ENCODE measurements around the gene ZMYND11.
"Not testable (repeated sequence)": the region's sequence is repeated elsewhere in the genome, so short reads cannot be mapped to it uniquely, and the experiment has no call there.

The ZMYND11 gene

GRCh38 chr10:246431-246830 is 111.2 kb downstream of the ZMYND11 start:
- TF ChIP-seq CTCF (conservative IDR thresholded peaks at IDR 0.05) = no peak
- H3K27ac ChIP-seq = no peak overlapping the region

GRCh38 chr10:247480-247879 is 112.2 kb downstream of the ZMYND11 start:
- no peak for TF ChIP-seq CTCF (conservative IDR thresholded peaks at IDR 0.05)

GRCh38 chr10:248307-248706 is 113.1 kb downstream of the ZMYND11 start:
- no peak overlapping the region for H3K27ac ChIP-seq
- no peak for TF ChIP-seq CTCF (conservative IDR thresholded peaks at IDR 0.05)

More at GRCh38 chr10:247480-247879, 112.2 kb downstream of the ZMYND11 start:
- H3K27ac ChIP-seq = no peak overlapping the region

- no peak overlapping the region for H3K27ac ChIP-seq
- no peak for TF ChIP-seq CTCF (conservative IDR thresholded peaks at IDR 0.05)
Observed at GRCh38 chr10:251982-252582, 116.8 kb downstream of the ZMYND11 start.

GRCh38 chr10:260819-261429 is 125.7 kb downstream of the ZMYND11 start:
- no peak overlapping the region for H3K27ac ChIP-seq
- TF ChIP-seq CTCF (conservative IDR thresholded peaks at IDR 0.05) = no peak

DNA sequence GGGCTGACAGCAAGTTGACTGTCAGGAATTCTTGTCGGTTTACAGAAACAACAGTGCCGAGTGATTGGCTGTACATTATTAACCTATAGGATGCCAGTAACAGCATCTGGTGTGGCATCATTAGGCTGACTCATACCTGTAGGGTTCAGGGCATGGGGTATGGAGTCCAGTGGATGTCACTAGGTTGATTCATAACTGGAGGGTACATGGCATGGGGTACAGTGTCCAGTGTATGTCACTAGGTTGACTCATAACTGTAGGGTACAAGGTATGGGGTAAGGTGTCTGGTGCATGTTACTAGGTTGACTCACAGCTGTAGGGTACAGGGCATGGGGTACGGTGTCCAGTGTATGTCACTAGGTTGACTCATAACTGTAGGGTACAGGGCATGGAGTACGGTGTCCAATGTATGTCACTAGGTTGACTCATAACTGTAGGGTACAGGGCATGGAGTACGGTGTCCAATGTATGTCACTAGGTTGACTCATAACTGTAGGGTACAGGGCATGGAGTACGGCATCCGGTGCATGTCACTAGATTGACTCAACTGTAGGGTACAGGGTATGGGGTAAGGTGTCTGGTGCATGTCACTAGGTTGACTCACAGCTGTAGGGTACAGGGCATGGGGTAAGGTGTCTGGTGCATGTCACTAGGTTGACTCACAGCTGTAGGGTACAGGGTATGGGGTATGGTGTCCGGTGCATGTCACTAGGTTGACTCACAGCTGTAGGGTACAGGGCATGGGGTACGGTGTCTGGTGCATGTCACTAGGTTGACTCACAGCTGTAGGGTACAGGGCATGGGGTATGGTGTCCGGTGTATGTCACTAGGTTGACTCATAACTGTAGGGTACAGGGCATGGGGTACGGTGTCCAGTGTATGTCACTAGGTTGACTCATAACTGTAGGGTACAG is 129.2 kb downstream of the ZMYND11 start:
- H3K27ac ChIP-seq = not testable (repeated sequence)

GRCh38 chr10:265074-265440 is 129.8 kb downstream of the ZMYND11 start:
- H3K27ac ChIP-seq = not testable (repeated sequence)

- H3K27ac ChIP-seq = not testable (repeated sequence)
Observed at GRCh38 chr10:265816-266588, 130.7 kb downstream of the ZMYND11 start.

All from VCaP (cell line).